HK-2 (cell line): ENCODE data around the gene GPAT3.
"Not testable (repeated sequence)": the region's sequence is repeated elsewhere in the genome, so short reads cannot be mapped to it uniquely, and the experiment has no call there.

Experiments used
- DNase-seq: peaks from one replicate; pipeline ENCODE4 v3.0.0-alpha.2; 2018; ENCODE audit not compliant: unreplicated experiment

GPAT3 gene

DNA sequence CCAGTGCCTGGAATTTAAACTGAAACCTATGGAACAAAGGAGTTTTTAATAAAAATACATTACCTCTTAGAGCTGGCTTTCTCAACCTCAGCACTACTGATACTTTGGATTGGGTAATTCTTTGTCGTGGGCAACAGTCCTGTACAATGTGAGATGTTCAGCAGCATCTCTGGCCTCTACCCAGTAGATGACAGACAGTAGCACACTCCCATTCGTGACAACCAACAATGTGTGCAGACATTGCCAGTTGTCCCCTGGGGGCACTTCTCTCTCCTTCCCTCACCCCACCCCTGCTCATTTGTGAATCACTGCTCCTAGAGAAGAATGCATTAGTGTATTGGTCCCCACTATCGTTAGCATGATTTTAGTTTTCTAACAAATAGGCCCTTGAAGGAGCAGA is 16.2 kb downstream of the GPAT3 start:
- DNase-seq, result no peak

DNA sequence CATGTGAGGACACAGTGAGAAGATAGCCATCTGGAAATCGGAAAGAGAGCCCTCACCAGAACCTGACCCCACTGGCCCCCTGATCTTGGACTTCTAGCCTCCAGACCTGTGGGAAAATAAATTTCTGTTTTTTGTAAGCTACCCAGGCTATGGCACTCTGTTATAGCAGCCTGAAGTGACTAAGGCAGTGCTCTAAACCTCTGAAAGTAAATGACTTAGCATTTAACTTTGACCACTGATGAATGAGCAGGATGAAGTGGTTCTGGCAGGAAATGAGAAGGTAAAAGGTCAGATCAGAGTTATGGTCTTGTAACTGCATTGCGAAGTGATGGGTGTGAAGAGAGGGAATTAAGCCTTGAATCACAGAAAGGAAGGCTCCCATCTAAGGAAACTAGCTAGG is 17.0 kb downstream of the GPAT3 start:
- no peak for DNase-seq

DNA sequence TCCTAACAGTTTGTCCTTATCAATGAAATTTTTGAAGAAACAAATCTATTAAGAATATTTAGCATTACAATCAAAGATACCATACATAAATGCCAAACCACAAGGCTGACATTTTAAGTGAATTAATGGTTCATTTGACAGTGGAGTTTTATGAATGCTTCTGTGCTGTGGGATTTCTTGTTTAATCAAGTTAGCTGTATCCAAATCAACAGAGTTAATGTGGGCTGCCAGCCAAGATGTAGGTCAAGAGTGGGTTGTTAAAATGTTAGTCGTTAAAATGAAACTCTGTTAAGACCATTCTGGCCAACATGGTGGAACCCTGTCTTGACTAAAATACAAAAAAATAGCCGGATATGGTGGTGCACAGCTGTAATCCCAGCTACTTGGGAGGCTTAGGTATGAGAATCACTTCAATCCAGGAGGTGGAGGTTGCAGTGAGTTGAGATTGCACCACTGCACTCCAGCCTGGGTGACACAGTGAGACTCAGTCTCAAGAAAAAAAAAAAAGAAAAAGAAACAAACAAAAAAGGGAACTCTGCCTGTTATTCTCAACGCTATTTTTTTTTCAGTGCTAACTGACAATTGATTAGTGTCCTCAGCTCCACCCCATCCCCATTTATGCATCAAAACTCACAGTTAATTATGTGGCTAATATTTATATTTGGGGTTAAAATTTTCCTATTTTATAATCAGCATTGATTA is 20.2 kb downstream of the GPAT3 start:
- DNase-seq, result no peak

DNA sequence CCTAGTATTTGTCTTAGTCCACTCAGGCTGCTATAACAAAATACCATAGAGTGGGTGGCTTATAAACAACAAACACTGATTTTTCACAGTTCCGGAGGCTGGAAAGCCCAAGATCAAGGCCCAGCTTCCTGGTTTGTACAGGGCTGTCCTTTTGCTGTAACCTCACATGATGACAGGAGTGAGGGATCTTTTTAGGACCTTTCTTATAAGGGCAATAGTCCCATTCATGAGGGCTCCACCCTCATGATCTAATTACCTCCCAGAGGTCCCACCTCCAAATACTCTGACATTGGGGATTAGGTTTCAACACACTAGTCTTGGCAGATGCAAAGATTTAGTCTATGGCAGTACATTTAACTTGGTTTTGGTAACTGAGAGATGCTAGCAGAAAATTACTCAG is 20.9 kb downstream of the GPAT3 start:
- DNase-seq, result no peak

DNA sequence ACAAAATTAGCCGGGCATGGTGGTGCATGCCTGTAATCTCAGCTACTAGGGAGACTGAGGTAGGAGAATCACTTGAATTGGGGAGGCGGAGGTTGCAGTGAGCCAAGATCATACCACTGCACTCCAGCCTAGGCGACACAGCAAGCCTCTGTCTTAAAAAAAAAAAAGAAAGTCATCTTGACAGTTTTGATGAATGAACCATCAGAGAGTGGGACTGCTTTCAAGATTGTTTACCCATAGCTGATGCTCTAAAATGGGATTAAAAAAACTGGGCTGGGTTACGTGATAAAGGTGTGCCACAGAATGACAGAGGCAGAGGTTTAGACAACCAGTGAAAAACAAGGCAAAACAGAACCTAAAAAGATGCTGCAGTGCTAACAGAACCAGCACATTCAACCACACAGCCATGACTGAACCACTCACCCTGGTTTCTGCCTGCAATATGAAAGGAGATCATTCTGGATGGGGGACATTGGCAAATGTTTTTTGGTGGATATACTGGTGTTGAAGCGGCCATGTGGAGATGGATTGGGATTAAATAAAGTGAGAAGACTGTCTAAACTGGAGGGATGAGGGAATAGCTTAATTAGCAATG is 22.2 kb downstream of the GPAT3 start:
- DNase-seq, result no peak

DNA sequence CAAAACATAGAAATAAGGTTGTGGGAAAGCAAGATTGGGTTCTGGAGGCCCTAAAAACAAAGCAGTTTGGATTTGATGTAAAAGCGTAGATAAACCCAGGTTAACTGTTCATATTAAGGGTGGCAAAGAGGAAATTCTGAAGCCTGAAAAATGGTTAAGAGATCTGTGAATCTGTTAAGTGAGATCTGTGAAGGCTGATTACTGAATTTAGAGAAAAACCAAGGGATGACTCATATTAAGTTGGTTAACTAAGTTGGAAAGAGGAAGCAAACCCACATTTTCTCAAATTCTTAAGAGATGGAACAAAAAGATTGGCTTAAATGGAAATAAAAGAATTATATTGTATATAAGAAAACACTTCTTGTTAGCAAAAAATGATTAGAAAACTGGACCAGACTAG is 22.8 kb downstream of the GPAT3 start:
- no peak for DNase-seq

DNA sequence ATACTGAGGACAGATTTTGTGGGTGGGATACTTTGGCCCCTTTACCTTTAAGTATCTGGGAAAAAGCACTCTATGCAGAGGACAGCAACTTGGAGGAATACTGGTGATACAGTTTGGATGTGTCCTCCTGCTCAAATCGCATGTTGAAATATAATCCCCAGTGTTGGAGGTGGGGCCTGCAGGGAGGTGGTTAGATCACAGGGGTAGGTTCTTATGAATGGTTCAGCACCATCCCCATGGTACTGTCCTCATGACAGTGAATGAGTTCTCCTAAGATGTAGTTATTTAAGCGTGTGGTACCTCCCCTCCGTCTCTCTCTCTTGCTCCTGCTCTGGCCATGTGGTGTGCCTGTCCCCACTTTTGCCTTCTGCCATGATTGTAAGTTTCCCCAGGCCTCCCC is 24.6 kb downstream of the GPAT3 start:
- DNase-seq, result no peak

DNA sequence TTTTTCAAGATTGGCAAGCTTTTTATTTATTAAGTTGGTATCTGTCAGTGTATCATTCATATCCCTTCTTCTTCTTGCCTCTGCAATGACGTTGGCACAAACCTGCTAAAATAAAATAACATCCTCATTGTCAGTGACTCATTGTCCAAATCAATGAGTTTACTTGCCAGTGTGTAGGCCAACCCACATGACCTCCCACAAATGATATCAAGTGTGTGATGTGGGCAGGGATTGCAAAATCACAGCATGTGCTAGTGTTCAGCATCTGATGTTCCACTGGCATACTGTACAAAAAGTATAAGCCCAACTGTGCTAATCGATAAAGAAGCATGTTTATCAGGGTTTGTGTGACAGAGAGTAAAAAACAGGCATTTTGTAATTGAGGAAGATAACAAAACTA is 25.5 kb downstream of the GPAT3 start:
- DNase-seq, result no peak

DNA sequence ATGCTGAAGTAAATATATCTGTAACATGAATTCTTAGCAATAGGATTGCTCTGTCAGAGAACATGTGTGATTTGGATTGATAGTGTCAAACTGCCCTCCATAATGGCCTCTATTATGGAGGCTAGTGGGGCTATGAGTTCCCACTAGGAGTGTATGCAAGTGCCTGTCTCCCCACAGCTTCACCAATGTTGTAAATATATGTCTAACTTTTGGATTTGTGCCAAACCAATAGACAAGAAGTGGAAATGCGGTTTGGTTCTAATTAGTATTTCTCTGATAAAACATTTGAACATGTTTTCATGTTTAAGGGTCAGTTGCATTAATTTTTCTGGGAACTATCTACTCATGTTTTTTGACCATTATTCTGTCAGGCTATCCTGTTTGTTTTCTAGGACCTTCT is 28.1 kb downstream of the GPAT3 start:
- no peak for DNase-seq

DNA sequence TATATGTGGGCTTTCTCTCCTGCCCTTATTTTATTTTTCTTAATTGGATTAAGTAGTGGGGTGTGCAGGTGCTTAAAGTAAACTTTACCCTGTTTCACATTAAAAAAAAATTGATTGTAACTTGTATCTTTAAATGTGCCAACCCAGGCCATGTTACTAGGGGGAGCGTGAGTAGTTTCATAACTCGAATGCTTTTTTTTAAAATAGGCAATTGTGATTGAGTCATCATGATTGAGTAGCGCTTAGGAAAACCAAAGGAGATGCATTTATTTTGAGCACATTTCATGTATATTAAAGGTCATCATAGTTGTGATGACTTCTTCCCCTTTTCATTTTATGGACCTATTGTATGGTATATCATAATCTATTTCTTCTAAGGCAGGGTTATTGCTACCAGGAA is 32.2 kb downstream of the GPAT3 start:
- no peak for DNase-seq

DNA sequence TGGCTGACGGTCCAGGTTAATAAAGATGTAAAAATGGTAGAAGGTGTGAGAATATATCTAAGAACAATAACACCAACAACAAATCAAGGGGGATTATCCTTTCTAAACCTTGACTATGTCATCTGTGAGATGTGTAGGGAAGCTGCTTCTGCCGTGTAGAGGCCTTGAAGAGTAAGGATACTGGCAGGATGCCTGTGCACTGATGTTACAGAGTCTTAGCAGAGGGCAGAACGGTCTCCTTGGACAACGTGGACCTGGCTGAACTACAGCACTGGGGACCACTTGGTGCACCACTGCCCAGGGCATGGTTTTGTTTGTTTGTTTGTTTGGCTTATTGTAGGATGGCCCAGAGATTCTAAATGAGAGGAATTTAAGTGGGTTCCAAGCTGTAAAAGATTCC is 33.5 kb downstream of the GPAT3 start:
- DNase-seq, result no peak

DNA sequence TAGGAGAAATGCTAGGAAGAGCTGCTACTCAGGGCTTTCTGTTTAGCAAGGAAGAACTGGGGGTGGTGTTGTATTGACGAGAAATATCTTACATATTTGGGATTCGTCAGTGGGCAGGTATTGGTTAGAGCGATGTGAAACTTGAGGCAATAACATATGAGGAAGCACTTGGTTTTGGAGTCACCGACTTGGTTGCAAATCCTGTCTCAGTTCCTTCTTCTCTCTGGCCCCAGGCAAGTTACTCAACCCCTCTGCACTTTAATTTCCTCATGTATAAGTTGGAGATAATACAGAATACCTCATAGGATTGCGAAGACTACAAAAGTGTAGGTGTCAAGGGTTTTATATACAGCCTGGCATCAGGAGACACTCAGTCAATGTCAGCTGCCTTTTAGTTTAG is 34.1 kb downstream of the GPAT3 start:
- DNase-seq, result no peak

DNA sequence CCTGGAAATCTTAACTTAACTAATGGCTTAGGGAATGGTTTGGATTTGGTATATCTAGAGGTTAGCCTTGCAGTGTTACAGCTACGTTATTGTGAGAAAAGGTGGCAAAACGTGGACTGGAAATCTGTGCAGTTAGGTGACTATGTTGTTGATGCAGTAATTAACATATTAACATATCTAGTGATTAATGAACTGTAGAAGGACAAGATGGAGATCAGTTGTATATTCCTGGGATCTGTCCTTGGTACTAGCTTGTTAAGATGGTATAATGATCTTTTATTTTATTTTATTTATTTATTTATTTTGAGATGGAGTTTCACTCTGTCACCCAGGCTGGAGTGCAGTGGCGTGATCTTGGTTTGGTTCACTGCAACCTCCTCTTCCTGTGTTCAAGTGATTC is 36.9 kb downstream of the GPAT3 start:
- DNase-seq, result no peak

DNA sequence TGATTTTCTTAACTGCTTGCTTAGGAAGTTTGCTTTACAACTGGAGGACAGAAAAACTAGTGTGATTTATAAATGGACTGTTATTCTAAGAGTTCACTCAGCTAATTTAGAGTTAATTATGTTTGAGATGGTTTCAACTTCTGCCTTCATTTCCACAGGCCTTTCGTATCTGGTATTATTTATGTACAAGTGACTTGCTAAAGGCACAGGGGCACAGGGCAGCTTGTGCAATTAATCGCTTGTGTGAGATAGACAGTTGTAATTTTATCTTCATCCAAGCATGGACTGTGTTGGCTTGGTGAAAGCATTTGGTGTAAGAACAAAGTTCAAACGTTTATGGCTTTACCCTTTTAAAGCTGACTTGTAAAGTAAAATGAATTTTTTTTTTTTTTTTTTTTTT is 38.3 kb downstream of the GPAT3 start:
- DNase-seq, result no peak

DNA sequence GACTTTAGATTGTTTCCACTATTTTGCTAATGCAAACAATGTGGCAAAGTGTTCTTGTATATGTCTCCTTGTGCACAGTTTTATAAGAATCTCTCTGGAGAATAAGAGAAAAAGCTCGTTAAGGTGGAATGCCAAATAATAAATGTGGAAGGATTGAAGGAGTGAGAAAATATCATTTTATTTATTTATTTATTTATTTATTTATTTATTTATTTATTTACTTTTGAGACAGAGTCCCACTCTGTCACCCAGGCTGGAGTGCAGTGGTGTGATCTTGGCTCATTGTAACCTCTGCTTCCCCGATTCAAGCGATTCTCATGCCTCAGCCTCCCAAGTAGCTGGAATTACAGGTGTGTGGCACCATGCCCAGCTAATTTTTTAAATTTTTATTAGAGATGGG is 40.3 kb downstream of the GPAT3 start:
- DNase-seq, result not testable (repeated sequence)

DNA sequence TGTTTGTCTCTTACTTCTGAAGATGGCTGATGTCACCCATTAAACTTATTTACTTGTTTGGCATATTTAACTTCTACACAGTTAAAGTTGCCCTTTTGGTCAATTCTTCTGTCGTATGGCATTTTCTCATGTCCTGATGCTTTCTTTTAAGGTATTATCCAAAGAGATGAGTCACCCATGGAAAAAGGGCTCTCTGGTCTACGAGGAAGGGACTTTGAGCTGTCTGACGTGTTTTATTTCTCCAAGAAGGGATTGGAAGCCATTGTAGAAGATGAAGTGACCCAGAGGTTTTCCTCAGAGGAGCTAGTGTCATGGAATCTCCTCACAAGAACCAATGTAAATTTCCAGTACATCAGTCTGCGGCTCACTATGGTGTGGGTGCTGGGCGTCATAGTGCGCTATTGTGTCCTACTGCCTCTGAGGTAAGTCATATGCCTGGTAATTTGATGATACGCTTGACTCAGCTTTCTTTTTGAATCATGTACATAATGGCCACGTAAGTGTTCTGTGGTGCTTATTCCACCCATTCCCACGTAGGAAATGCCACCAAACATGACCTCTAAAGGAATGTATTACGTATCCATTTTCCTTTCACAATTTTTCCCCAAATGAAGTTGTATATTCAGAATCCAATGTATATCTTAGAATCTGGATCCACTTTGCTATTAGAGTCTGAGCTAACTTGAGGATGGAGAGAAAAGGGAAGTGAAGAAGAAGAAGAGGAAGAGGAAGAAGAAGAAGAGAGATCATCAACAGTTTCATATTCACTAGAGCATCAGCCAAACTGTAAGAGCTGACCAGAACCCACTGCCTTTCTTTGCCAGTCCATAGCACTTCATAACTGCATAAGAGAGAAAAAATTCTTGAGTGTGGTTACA is 45.7 kb downstream of the GPAT3 start:
- DNase-seq, result no peak

DNA sequence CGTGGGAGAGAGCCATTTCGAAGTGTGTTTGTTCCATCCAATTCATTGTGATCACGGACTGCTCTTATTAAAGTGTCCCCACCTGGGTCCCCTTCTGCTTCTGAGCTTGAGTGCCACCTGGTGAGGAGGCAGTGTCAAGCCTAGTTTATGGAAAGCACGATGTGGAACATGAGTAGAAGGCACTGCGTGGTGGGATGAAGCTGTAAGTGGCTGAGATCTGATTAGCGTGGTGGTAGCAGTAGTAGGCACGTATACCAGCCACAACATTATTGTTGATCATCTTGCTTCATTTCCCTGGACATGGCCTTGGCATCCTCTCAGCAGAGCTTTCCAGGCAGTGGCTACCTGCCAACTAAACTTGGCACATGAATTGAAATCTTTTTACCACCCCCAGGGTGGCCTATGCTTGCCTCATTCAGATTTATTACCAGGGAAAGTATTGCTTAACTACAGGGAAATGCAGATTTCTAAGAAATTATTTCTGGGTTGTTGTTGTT is 46.4 kb downstream of the GPAT3 start:
- DNase-seq, result no peak

DNA sequence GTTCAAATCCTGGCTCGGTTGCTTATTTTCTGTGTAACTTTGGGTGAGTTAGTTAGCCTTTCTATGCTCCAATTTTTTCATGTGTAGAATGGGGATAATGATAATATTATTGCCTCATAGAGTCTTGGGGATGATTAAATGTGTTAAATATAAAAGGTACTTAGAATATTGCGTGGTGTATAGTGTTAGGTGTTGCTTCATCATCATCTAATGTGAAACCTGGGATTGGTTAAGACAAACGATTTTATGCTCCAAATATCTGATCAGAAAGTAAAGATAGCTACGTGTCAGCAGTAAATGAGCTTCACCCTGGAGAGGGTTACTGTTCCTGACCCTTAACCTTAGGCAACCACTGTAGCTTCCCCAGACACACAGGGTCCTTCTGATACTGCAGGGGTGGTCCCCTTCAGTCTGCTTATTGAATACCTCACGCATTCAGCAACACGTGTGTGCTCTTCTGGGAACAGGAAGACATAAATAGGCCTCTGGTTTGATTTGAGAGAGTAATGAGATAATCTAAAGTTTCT is 50.1 kb downstream of the GPAT3 start:
- DNase-seq, result no peak

DNA sequence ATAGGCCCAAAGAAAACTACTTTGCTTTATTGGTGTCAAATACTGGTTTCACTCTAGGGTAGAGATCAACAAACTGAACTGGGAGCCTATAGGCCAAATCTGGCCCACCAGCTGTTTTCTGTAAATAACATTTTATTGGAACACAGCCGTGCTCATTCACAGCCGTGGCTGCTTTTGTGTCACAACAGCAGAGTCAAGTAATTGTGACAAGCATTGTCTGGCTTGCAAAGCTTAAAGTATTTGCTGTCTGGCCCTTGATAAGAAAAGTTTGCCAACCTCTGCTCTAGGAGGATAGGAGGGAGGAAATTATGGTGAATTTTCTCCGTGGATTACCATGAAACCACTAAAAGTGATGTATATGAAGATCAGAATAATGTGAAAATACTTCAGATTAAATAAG is 53.4 kb downstream of the GPAT3 start:
- no peak for DNase-seq

DNA sequence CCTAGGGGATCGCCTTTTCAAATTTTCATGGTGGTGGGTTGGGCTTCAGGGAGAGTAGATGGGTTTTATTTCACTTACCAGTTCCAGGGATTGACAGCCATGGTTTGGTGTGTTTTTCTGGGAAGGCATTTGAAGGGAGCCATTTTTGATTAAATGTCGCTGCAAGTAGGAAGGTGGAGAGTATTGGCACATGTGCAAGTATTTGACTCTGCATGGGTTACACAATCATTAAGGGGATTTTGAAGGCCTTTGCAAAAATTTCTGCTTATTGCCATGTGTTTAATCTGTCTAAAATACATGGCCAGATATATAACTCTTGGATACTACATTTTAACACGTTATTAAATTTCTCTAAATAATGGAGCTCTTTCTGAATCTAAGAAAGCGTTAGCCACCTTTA is 55.1 kb downstream of the GPAT3 start:
- DNase-seq, result no peak

DNA sequence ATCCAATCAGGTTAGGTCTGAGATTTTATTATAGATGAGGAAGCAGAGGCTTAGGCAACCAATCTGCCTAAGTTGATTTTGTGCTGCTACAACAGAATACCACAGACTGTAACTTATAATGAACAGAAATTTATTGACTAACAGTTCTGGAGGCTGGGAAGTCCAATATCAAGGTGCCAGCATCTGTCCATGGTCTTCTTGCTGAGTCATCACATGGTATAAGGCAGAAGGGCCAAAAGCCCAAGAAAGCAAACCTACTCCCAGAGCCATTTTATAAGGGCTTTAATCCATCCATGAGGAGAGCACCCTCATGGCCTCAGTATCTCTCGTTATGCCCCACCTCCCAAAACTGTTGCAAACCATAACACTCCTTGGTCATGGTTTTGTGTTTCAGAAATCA is 55.8 kb downstream of the GPAT3 start:
- no peak for DNase-seq

DNA sequence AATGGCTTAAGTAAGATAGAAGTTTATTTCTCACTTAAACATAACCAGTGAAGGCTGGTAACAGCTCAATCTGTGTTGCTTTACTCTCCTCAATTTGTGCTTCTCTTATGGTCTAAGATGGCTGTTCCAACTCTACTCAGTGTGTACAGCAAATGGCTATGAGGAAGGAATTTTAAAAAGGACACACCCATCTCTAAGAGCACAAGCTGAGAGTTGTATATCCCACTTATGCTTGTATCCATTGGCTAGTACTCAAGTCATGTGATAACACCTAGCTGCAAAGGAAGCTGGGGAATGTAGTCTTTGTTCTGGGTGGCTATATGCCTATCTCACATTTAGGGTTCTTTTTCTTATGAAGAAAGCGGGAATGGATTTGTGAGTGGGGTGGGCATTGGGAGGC is 63.3 kb downstream of the GPAT3 start:
- no peak for DNase-seq

DNA sequence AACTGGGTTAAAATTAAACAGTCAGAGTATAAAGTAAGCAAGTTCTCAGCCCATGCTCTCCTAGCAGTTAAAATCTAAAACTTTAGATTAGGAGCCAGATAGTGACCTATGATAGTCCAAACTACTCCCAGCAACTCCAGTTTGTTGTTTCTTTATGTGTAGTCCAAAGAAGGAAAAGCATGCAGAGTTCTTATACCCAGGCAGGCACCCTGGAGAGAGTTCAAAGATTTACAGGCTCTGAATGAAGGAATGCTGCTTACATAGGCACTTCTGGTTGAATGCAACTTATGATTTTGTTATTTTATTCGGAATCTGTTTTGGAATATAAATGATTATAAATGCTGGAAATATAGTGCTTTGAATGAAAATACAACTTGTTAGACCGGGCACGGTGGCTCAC is 67.2 kb downstream of the GPAT3 start:
- no peak for DNase-seq
